NCI-H128 (cell line): ENCODE results near the gene VPREB3.

ENCODE experiments used
- DNase-seq: peaks from one replicate; lab custom pipeline; 2025; ENCODE audit not compliant: unreplicated experiment; lab: John Stamatoyannopoulos, UW

The VPREB3 gene

GRCh38 chr22:23704062-23704461 is 50.2 kb downstream of the VPREB3 start:
- DNase-seq: no peak
